ENCODE results near the gene CCL28.

DNA sequence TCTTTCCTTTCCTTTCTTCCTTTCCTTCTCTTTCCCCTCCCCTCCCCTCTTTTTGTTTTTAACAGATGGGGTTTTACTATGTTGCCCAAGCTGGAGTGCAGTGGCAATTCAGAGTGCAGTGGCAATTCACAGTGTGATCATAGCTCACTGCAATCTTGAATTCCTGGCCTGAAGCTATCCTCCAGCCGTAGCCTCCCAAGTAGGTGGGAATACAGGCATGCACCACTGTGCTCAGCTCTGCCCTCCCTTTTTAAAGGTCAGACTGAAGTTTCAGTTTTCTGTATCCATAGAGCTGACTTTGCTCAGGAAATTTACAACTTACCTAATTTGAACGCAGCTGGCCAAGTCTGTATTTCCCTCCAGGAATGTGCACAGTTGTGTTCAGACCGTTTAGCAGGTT lies 696 bp downstream of the CCL28 start:
- TF ChIP-seq CTCF (IDR thresholded peaks at IDR 0.05; ENCODE audit: low read depth, low read length, poor library complexity, severe bottlenecking), result no peak
- TF ChIP-seq EZH2phosphoT487 (IDR thresholded peaks at IDR 0.05; ENCODE audit: borderline replicate concordance, low read length), result no peak
